GM18858 (cell line): ENCODE data around the gene SH2B3.

Experiments used
- ATAC-seq: cut with Tn5 transposase; IDR thresholded peaks from one replicate; pipeline ENCODE4 v1.9.1; 2021; ENCODE audit not compliant: unreplicated experiment

Gene SH2B3

DNA sequence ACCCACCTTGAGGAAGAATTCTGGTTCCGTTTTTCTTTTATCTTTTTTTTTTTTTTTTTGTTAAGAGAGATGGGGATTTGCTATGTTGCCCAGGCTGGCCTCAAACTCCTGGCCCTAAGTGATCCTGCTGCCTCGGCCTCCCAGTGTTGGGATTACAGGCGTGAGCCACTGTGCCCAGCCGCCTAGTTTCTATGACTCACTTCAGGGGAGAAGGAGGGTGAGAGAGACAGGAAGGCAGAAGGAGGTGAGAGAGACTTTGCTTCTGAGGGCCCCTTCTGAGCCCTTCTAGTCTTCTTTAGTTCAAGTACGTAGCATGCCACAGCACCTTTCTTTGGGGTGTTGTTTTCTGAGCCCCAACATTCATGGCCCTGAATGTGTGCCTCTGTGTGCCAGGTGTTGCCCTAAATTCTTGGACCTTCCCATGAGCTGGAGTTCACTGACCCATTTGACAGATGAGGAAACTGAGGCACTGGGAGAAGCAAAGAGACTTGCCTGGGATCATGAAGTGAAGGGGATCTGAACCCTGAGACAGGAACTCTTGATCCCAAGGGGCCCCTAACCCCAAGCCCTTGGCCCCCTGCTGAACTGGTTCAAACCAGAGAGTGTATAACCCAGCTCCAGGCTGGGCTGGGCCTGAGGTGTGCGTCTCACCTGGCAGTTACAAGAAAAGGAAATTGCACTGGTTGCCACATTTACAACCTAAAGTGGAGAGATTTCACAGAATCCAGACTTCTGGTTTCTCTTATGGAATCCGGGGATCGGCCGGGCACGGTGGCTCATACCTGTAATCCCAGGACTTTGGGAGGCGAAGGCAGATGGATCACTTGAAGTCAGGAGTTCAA is 20.8 kb downstream of the SH2B3 start:
- ATAC-seq, result no peak

DNA sequence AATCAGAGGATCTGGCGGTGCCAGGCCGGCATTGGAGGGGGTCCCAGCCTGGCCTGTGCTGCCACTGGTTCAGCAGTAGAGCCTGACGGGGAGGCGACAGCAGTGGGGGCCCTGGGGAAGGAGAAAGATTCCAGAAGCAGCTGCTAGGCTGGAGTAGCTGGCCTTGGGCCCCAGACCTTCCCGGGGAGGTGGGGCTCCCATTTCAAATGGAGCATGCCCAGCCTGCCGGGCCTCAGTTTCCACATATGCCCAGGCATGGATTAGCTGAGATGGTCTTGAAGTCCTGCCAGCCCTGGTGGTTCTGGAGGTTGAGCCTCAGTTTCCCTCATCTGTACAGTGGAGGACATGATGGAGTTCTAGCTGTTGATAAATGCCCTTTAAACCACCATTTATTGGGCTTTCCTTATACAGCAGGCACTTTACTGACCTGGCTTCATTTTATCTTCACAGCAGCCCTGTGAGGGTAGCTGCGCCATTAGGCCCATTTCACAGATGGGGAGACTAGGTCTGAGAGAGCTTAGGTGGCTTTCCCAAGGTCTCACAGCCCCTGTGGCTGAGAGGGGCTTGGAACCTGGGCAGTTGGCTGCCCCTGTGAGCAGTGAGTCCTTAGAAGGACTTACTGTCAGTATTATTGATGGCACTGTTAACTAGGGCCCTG is 21.8 kb downstream of the SH2B3 start:
- ATAC-seq, result no peak

DNA sequence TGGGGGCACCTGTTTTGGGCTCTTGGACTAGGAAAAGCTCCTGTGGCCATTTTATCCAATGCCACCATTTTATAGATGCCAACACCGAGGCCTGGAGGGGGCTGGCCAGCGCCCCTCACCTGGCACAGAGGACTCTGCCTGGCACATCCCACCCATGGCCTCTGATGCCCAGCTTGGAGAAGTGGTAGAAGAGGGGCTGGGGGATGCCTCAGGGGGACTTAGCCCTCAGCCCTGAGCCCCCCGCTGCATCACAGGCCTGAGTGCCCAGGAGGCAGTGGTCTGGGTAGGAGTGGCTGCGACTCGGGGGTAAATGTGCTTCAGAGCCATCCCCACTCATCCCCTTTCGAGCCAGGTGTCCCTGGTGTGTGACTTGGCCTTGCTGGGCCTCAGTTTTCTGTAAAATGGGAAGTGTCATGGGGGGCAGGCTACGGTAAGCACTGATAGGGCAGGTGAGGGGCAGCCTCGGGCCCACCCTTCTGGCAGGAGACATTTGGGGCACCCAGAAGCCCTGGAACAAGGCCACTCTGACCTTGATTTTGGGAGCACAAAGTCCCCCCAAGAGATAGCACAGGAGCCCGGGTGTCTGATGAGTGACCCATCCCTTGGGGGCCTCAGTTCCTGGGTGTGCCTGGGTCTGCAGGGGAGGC is 22.5 kb downstream of the SH2B3 start:
- ATAC-seq, result no peak

DNA sequence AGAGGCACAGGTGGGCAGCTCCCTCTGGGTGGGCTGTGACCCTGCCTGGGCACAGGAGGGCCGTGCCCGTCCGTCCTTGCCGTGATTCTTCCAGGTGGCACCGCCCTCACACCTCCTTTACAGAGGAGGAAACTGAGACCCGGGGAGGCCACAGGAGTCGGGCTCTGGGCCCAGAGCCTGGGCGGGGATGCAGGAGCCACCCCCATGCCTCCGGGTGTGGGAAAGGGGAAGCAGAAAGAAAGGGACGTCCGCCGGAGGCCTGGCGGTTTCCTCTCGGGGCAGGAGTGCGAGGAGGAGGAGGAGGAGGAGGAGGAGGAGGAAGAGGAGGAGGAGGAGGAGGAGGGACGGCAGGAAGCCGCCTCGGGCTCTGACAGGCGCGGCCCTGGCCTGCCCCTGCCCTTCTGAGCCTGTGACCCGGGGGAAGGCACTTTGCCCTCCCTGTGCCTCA is 23.0 kb downstream of the SH2B3 start:
- ATAC-seq, result no peak

DNA sequence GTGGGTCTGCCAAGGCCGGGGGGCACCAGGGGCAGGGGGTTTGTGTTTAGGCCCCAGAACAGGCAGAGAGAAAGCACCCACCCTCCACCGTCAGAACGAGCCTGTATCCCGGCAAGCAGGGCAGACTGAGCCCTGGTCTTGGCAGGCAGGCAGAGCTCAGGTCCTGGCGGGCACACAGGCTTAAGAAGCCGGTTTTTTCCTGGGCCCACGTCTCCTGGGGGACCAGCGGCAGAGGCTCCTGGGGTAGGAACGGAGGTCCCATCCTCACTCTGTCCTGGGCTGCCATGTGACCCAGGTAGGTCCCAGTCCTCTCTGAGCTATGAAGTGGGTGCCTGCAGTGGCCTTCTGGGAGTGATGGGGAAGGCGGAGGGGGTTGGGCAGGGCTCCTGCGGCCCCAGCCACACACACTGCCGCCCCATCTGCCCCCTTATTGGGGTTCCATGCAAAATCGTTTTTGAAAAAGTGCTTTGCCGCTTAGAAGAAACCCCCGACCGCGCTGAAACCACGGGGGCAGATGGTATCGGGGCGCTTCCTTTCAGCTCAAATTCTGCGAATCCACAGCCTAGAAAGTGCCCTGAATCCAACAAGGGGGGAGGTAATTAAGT is 24.2 kb downstream of the SH2B3 start:
- ATAC-seq, result no peak

DNA sequence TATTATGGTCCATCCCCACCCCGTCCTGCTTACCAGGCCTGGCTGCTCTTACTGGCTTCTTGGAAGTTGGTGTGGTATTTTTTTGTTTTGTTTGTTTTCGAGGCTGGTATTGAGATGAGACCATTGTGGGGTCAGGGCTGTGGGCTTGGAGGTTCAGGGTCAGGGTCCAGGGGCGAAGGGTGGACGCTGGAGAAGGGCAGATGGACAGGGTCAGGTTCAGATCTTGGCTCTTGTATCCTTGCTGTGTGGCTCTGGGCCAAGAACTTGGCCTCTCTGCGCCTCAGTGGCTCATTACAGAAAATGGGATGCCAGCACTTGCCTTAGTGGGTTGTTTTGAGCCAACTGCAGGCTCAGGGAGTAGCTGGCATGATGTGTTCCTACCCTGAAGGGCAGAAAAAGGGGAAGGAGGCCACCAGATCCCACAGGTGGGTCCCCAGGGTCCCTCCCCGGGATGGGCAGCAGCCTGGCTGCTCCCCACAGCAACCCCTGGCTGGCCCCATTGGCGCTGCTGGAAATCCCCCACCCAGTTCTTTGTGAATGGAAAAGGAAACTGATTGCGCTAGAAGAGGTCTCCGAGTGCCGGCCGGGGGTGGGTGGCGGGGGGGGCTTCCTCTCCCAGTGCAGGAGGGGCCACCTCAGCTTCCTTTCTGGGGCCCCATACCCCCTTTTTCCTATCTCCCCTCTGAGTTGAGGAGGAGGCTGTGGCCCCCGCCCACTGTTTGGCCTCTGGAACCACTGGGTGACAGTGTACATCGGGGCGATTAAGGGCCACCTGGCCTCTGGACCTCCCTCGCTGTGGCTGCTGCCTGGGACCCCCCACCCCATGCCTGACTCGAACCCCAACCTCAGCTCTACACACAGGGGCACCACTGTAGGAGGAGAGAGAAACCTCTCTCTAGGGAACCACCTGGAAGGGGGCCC is 25.0 kb downstream of the SH2B3 start:
- ATAC-seq, result no peak

DNA sequence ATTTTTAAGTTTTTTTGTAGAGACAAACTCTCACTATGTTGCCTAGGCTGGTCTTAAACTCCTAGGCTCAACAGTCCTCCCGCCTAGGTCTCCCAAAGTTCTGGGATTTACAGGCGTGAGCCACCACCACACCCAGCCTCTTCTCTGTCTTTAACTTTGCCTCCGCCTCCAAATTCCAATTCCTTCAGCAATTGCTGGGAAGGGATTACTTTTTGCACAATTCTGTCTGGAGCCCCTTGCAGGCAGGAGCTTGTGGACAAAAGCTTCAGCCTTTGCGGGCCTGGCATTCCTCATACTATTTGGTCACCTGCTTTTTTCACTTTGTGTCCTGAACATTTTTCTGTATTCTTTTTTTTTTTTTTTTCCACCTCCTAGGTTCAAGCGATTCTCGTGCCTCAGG is 26.0 kb downstream of the SH2B3 start:
- no peak for ATAC-seq

DNA sequence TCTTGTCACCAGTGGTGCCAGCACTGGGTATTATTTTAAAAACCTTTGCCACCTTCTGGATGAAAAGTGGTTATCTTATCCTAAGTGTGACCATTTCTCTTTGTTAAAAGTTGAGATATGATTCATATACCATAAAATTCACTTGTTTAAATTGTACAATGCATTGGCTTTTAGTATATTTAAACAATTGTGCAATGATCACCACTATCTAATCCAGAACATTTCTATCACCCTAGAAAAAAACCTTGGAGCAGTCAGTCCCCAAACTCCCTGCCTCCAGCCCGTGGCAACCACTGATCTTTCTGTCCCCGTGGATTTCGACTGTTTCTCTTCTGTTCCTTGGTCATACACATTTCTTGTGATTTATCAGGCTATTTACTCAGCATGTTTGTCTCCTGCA is 28.3 kb downstream of the SH2B3 start:
- ATAC-seq, result no peak

DNA sequence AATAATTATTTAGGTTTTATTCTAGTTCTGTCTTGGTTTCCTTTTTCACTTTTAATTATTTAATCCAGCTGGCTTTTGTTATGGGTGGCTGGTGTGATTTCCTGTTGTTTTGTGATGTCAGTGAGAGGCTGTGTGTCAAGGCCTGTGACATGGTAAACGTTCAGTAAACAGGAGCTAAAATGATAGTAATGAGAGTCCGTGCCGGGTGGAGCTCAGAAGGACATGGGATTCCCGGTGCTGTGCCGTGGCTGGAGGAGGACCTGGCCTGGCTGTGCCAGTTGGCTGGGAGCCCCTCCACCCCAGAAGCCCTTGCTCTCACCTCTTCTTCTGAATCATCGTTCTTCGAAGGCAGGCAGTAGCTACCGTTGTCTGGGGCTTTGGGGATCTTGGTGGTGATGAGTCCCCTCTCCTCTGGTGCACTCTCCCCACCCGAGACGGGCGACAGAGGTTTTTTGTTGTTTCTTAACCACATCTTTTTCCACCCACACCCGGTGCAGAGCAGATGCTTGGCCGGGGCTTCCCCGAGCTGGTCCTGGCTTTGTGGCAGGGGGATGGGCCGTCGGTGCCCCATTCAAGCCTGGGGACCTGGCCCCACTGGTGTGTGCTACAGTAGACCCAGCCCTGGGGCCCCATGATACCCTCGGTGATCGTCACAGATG is 29.1 kb downstream of the SH2B3 start:
- peak; percentile 44 for ATAC-seq

DNA sequence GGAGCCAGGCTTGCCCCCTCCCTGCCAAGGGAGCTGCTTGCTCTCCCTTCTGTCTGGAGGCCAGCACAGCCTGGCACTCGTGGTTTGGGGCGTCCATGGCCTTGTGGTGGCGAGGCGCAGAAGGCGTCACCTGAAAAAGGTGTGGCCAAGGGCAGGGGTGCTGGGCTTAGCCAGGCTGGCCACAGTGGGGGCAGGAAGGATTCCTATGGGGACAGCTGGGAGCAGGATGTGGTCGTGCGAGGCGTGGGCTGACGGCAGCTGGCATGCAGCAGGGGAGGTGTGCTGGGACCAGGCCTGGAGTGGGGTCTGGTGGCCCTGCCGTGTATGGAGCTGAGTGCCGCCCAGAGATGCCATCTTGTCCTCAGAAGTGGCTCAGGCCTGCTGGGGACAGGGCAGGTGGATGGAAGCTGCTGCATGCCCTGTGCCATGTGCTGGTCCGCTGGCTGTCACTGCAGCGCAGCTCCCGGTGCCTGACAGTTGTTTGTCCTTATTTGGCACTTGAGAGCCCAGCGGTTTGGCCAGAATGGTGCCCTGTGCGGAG is 30.0 kb downstream of the SH2B3 start:
- no peak for ATAC-seq

DNA sequence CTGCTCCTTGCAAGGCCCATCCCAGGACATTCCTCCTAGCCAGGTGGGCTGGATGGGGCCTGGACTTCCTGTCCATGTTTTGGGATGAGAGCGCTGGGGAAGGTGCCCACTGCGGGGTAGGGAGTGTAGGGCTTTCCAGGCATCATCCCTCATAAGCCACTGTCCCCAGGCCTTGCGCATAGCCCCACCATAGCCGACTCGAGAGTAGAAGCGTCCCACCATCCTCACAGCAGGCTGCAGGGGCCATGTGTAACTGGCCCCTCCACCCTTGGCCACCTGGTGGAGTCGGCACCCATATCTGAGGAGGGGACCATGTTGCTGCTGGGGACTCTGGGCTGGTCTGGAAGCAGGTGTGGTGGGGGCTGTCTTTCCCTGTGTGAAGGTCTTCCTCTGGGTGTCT is 30.5 kb downstream of the SH2B3 start:
- ATAC-seq, result no peak

DNA sequence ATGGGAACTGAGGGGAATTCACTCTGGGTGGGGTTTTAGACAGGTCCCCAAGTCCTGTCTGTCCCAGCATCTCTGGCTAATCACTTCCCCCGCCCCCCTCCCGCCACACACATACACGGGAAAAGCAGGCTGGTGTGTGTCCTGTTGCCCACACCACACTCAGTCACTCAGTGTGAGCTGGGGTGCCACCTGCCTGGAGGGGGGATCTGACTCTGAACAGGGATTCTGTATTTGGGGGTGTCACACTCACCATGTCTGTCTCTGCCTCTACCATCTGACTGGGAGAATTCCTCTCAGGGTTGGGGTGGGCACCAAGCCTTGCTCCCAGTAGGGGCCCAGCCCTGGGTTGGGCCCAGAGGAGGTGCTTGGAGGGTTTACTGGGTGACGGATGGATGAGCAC is 31.1 kb downstream of the SH2B3 start:
- no peak for ATAC-seq

DNA sequence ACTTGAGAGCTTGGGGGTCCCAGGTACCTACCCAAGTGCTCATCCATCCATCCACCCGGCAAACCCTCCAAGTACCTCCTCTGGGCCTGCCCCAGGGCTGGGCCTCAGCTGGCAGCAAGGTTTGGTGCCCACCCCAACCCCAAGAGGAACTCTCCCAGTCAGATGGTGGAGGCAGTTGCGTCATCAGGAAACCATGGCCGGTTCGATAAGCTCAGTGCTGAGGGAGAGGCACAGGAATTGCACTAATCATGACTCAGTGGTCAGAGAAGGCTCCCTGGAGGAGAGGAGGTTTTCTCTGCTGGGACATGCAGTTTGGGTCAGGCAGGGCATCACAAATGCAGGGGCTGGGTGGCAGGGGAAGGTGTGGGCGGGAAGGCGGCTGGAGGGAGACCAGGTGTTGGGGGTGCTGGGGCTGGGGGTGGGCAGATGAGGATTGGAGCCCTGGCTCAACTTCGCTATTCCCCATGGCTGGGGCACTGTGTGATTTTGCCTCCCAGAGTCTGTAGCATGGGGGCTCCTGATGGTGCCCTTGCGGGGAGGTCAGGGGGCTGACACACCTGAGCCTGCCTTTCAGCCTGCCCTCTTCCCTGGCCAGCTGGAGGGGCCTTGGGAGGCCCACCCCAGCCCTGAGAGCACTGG is 32.2 kb downstream of the SH2B3 start:
- no peak for ATAC-seq

DNA sequence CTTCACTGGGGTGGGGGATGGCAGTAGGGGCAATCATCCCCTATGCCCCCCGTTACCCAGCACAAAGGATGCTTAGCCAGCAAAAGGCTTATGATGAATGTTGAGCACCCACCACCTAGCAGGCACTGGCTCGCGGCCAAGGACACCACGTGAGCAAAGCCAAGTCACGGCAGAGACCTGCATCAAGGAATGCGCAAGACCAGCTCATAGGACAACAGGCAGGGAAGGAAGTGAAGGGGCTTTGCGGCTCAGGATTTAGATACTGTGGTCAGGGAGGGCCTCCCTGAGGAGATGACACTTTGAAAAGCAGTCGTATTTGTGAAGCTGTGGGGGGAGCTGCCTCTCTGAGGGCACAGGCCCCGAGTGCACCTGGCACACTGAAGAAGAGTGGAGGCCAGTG is 32.8 kb downstream of the SH2B3 start:
- ATAC-seq, result no peak

DNA sequence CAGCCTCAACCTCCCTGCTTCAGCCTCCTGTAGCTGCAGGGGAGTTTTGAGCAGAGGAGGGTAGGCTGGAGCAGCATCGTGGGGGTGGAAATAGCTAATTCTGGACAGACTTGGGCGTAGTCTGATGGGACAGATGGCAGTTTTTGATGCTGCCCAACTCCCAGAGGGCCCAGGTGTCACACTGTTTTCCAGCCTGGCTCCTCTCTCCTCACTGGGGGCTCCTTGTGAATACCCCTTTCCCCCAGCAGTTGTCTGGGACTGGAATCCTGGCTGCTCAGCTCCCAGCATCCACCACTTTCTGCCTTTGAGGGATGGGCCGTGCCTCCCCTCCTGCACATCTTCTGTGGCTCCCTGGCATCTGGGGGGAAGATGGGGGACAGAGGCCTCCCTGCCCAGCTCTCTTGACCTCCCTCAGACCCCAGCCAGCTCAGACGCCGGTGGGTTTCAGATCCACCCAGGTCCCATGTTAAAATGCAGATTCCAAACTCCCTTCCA is 34.0 kb downstream of the SH2B3 start:
- no peak for ATAC-seq

DNA sequence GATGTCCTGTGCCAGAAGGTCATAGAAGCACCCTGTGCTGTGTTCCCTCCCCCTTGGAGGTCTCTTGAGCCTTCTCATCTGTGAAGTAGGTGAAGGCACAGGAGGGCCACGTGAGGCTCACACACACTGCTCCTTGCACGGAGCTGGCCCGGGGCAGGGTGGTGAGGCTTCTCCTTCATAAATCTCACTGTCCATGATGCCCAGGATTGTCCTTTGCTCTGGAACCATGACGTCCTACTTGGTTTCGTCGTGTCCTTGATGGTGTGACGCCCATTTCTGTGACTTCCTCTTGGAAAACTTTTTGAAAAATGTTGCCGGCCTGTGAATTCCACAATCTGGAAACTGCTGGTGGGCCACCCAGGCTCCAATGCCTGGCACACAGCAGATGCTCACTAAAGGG is 34.4 kb downstream of the SH2B3 start:
- ATAC-seq, result no peak

DNA sequence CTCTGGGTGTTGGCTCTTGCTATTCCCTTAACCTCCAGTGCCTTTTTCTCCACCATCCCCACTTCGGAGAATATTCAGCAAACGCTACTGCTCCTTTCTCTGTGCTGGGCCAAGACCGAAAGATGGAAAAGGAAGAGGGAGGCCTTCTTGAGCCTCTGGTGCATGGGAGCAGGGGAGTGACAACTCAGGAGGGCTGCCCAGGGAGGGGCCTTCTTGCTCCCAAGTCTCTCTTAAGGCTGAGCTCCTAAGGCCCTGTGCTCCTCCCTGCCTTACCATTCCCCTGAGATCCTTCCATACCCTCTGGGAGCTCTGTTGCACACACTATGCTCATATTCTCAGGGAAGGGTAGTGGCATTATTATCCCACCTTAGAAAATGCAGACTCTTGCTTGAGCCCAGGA is 34.9 kb downstream of the SH2B3 start:
- ATAC-seq, result no peak

DNA sequence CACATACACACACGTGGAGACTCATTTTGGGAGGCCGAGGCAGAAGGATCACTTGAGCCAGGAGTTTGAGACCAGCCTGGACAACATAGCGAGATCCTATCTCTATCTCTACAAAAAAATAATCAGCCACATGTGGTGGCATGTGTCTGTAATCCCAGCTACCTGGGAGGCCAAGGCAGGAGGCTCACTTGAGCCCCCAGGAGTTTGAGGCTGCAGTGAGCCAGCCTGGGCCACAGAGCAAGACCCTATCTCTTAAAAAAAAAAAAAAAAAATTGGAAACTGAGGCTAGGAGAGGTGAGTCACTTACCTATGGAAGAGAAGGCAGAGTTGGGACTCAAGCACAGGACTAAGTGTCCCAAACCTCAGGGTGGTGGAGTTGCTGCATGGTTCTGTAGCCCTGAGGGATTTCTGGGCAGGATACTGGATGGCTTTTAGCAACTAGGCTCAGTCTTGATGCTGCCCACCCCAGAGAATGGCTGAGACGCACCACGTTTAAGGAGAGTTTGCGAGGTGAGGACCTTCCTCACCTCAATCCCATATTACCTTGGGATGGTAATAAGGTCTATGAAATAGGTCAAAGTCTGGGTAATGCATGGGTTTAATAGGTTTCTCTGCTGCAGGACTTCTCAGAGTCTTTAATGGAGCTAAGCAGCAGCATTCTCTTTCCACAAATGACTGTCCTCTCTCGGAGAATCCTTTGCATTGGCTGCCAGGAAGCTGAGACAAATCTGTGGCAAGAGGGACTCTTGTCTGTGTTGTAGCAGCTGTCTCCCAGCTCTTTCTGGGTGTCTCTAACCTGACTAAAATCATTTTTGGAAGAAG is 35.6 kb downstream of the SH2B3 start:
- no peak for ATAC-seq
